ENCODE data around the gene THSD4. TPM values are rescaled to one million over a fixed set of nuclear protein-coding genes. Genes with fewer than 3 reads are reported as not detected.

Gene THSD4
- total and polyA plus RNA-seq, 2 of the 8 experiments (the other 6 are each of a cell fraction or from before 2014, with no cell fraction given) = 2.5 to 6.2 TPM

DNA sequence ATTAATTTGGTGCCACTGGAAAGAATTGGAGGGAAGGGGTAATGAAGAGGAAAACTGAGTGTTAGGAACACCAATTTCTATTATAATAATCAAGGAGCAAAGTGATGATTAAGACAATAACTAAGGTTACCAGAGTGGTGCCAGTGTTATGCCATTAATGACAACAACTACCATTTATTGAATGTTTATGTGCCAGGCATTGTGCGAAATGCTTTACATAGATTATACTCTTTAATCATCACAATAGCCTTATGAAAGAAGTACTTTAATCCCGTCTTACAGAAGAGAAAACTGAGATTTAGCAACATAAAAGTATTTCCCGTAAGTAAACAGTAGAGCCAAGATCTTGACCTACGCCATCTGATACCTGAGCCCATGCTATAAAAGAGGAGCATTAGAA lies 507.8 kb downstream of the THSD4 start:
- Histone ChIP-seq H2BK20ac (ENCODE audit: low read length) (no peak overlapping the region), H2BK5ac (ENCODE audit: low read depth, low read length) (no peak overlapping the region), H4K91ac (replicated peaks; ENCODE audit: insufficient read length, low read length) (no peak overlapping the region), H3K9ac (replicated peaks in 1 of 4; ENCODE audit: extremely low read depth in 1 of 4, low read depth in 3 of 4, low read length in 3 of 4) (no peak overlapping the region), H4K8ac (ENCODE audit: extremely low read depth, insufficient read depth, low read length) (no peak overlapping the region), H3K36me3 (ENCODE audit: control insufficient read depth in 2 of 4, insufficient read depth in 4 of 4, low read length in 3 of 4) (no peaks in the 10 kb centered on the region), H3K79me1 (ENCODE audit: low read depth, low read length) (no peaks in the 10 kb centered on the region), H2BK15ac (ENCODE audit: low read length) (no peak overlapping the region), H3K4me1 (replicated peaks in 1 of 4; ENCODE audit: control insufficient read depth in 3 of 4, insufficient read depth in 4 of 4, low read length in 3 of 4) (no peaks in the 10 kb centered on the region), H4K20me1 (replicated peaks in 1 of 2; ENCODE audit: control insufficient read depth in 1 of 2, insufficient read depth in 2 of 2, low read length in 2 of 2) (no peaks in the 10 kb centered on the region), H3K9me3 (ENCODE audit: insufficient read depth in 2 of 2, low read depth in 1 of 2, low read length in 1 of 2) (no peaks in the 10 kb centered on the region), H3K4me3 (ENCODE audit: extremely low read depth in 1 of 4, insufficient read depth in 2 of 4, low read depth in 3 of 4, low read length in 4 of 4) (no peak overlapping the region), H3K56ac (replicated peaks; ENCODE audit: insufficient read length, low read depth, low read length) (no peak overlapping the region), H2AK5ac (ENCODE audit: low read depth, low read length) (no peak overlapping the region), H3K4ac (replicated peaks; ENCODE audit: insufficient read length, low read depth, low read length) (no peak overlapping the region), H3K4me2 (ENCODE audit: insufficient read depth in 1 of 2, low read depth in 2 of 2, low read length in 2 of 2) (no peak overlapping the region), H3K23me2 (ENCODE audit: low read depth, low read length) (no peaks in the 10 kb centered on the region), H4K5ac (ENCODE audit: insufficient read length, low read depth, low read length) (no peak overlapping the region), H3K18ac (ENCODE audit: extremely low read depth, low read length) (no peak overlapping the region), H3K79me2 (ENCODE audit: control insufficient read depth in 1 of 2, insufficient read depth in 2 of 2, low read length in 2 of 2) (no peaks in the 10 kb centered on the region), H2BK120ac (replicated peaks; ENCODE audit: low read depth, low read length) (no peak overlapping the region), H3K23ac (ENCODE audit: insufficient read length) (no peak overlapping the region), H3K27ac (ENCODE audit: low read depth, low read length) (no peak overlapping the region), H2BK12ac (ENCODE audit: low read depth, low read length) (no peak overlapping the region), H3K14ac (ENCODE audit: insufficient read length) (no peak overlapping the region), H3K27me3 (replicated peaks in 1 of 4; ENCODE audit: control insufficient read depth in 3 of 4, extremely low read depth in 1 of 4, insufficient read depth in 3 of 4, low read length in 3 of 4) (no peaks in the 10 kb centered on the region), H2AFZ (ENCODE audit: low read length) (no peak overlapping the region)
- no peak for DNase-seq (ENCODE audit: low read depth in 1 of 2, low spot score in 2 of 2)
- CTCF ChIA-PET (ENCODE audit: partially characterized antibody) = interaction anchor here (0.5 to 1.9 kb wide), 2 partner anchors 48 to 109 kb away, joined by 3 to 4 read pairs; no protein-coding TSS in a partner anchor
- FAIRE-seq = no peak
- POLR2A ChIA-PET (ENCODE audit: partially characterized antibody) = no interaction called here
- WGBS, 2 experiments (ENCODE audit: extremely low coverage in 1 of 2, insufficient coverage in 1 of 2, insufficient read length in 1 of 2, insufficient replicate concordance in 2 of 2, low coverage in 1 of 2, low lambda C conversion rate in 2 of 2, missing lambda C conversion rate in 1 of 2) = 89% methylated on average over 4 of the region's 4 CpGs; no CpG with 5 or more reads in 1 of the 2 experiments
- TF ChIP-seq CTBP2 (IDR thresholded peaks at IDR 0.05; ENCODE audit: borderline replicate concordance, insufficient read depth, insufficient read length, low read length) = no peak
- no peak for TF ChIP-seq SP2 (IDR thresholded peaks at IDR 0.05; ENCODE audit: low read length)

Measured in H1 (cell line).